CD4-positive, alpha-beta T cell (primary cell): Measurements from ENCODE around the gene COL23A1. TPM values are rescaled to one million over a fixed set of nuclear protein-coding genes. Genes with fewer than 3 reads are reported as not detected.

ENCODE experiments used
- ATAC-seq: fragments of 200-7000 bp; cut with Tn5 transposase; one replicate; pipeline ENCODE4 v1.10.0; 2022; ENCODE audit warnings: mild to moderate bottlenecking; ENCODE audit not compliant: poor library complexity
- CTCF ChIA-PET: fragments of 350-600 bp; sonication (Branson Sonifier 250); formaldehyde crosslinking; loops from one replicate; lab custom pipeline; 2021; ENCODE audit warnings: antibody characterized with exemption, inconsistent platforms; lab: Charles Lee
- POLR2A ChIA-PET: fragments of 350-600 bp; sonication (Branson Sonifier 250); formaldehyde crosslinking; loops from one replicate; lab custom pipeline; 2021; ENCODE audit warnings: antibody characterized with exemption, inconsistent platforms; lab: Charles Lee
- DNase-seq, 14 experiments: peaks; one replicate each; pipeline ENCODE4 v3.0.0-alpha.2; 2013 to 2020; ENCODE audit warnings: mixed read lengths in 2 of 14
- H3K27ac ChIP-seq, 2 donors: one replicate each; pipeline versions ENCODE4 v1.5.1 to v1.7.0; 2013; ENCODE audit warnings: low read length in 2 of 2, low read depth in 1 of 2, mild to moderate bottlenecking in 1 of 2
- H3K27me3 ChIP-seq, 2 experiments: 1 replicate in 1 of 2; 2 replicates in 1 of 2; pipeline versions ENCODE4 v1.6.1 to v1.7.0; 2013; ENCODE audit warnings: low read length in 2 of 2, control low read depth in 1 of 2, mild to moderate bottlenecking in 1 of 2, moderate library complexity in 1 of 2; ENCODE audit not compliant: insufficient read depth in 2 of 2, control insufficient read depth in 1 of 2
- H3K36me3 ChIP-seq: one replicate; pipeline ENCODE4 v1.6.1; 2013; ENCODE audit warnings: low read length, control low read depth; ENCODE audit not compliant: insufficient read depth
- H3K4me1 ChIP-seq: one replicate; pipeline ENCODE4 v1.6.1; 2013; ENCODE audit warnings: low read length, control low read depth; ENCODE audit not compliant: insufficient read depth
- H3K4me3 ChIP-seq: one replicate; pipeline ENCODE4 v1.5.1; 2013; ENCODE audit warnings: mild to moderate bottlenecking, low read length, moderate library complexity
- H3K9me3 ChIP-seq, 2 experiments: 1 replicate in 1 of 2; 2 replicates in 1 of 2; pipeline versions ENCODE4 v1.6.1 to v1.7.0; 2013; ENCODE audit warnings: low read length in 2 of 2, mild to moderate bottlenecking in 2 of 2, control low read depth in 1 of 2, moderate library complexity in 1 of 2; ENCODE audit not compliant: control insufficient read depth in 1 of 2, insufficient read depth in 1 of 2
- H3K27ac Mint-ChIP-seq: one replicate; pipeline ENCODE4 v1.8.0; 2020; ENCODE audit warnings: mixed read lengths
- H3K27me3 Mint-ChIP-seq: one replicate; pipeline ENCODE4 v1.8.0; 2021; ENCODE audit warnings: mixed read lengths
- H3K36me3 Mint-ChIP-seq: one replicate; pipeline ENCODE4 v1.8.0; 2021; ENCODE audit warnings: low read depth, mixed read lengths
- H3K4me1 Mint-ChIP-seq: one replicate; pipeline ENCODE4 v1.8.0; 2021; ENCODE audit warnings: low read depth, mixed read lengths
- H3K4me3 Mint-ChIP-seq: one replicate; pipeline ENCODE4 v1.8.0; 2020; ENCODE audit warnings: mild to moderate bottlenecking, mixed read lengths
- H3K9me3 Mint-ChIP-seq: one replicate; pipeline ENCODE4 v1.8.0; 2020; ENCODE audit warnings: mixed read lengths
- CTCF ChIP-seq: fragments of 200-600 bp; IDR thresholded peaks from one replicate; pipeline ENCODE4 v1.8.0; 2022; ENCODE audit warnings: antibody characterized with exemption, mild to moderate bottlenecking
- intact Hi-C, 2 experiments: fragments of 100-400 bp; cut with DNase I in 1 of 2; cut with micrococcal nuclease in 1 of 2; formaldehyde crosslinking; loops; one replicate each; pipeline versions ENCODE4 v1.15.1 to v1.9.0; 2023 to 2025; cut with DNase I, micrococcal nuclease
- total RNA-seq, 174 experiments: library from RNA in 2 of 174; stranded (reverse) in 2 of 174; gene quantifications; one replicate each; pipeline ENCODE4 v1.2.3 and lab custom pipeline; 2021 to 2026

COL23A1 gene
- total RNA-seq, 2 experiments from 2014 or later: not detected

- Histone ChIP-seq H3K27ac (no peak overlapping the region), H3K4me1 (no peaks in the 10 kb centered on the region), H3K27me3 (peaks cover 2 to 3% of the 10 kb centered on the region in 2 experiments), H3K36me3 (no peaks in the 10 kb centered on the region), H3K9me3 (no peaks in the 10 kb centered on the region), H3K4me3 (no peak overlapping the region)
- ATAC-seq (no peak), DNase-seq (no peak)
- Mint-ChIP-seq H3K36me3 (no peaks in the 10 kb centered on the region), H3K4me1 (no peaks in the 10 kb centered on the region), H3K27ac (no peak overlapping the region), H3K27me3 (no peaks in the 10 kb centered on the region), H3K9me3 (no peaks in the 10 kb centered on the region), H3K4me3 (no peak overlapping the region)
- TF ChIP-seq CTCF: no peak
- CTCF ChIA-PET: no interaction called here
- intact Hi-C loops: no loop called here
- POLR2A ChIA-PET: no interaction called here
These were observed 208.1 kb downstream of the COL23A1 start for GRCh38 chr5:178381921-178382695.

- H3K4me1 Mint-ChIP-seq: no peaks in the 10 kb centered on the region
- CTCF ChIA-PET: no interaction called here
- H3K36me3 Mint-ChIP-seq: no peaks in the 10 kb centered on the region
- Histone ChIP-seq H3K4me1 (no peaks in the 10 kb centered on the region), H3K9me3 (no peaks in the 10 kb centered on the region), H3K27me3 (peaks cover 0 to 2% of the 10 kb centered on the region in 2 experiments), H3K27ac (no peak overlapping the region), H3K4me3 (no peak overlapping the region), H3K36me3 (no peaks in the 10 kb centered on the region)
- H3K4me3 Mint-ChIP-seq: no peak overlapping the region
- H3K27me3 Mint-ChIP-seq: no peaks in the 10 kb centered on the region
- DNase-seq: no peak
- TF ChIP-seq CTCF: no peak
- H3K9me3 Mint-ChIP-seq: no peaks in the 10 kb centered on the region
- POLR2A ChIA-PET: no interaction called here
- no peak for ATAC-seq
- intact Hi-C loops: no loop called here
- H3K27ac Mint-ChIP-seq: no peak overlapping the region
These were observed 209.0 kb downstream of the COL23A1 start for GRCh38 chr5:178381206-178381605.

GRCh38 chr5:178380541-178381074 is 209.6 kb downstream of the COL23A1 start:
- intact Hi-C loops: no loop called here
- Mint-ChIP-seq H3K36me3 (no peaks in the 10 kb centered on the region), H3K9me3 (no peaks in the 10 kb centered on the region), H3K27me3 (no peaks in the 10 kb centered on the region), H3K27ac (no peak overlapping the region), H3K4me3 (no peak overlapping the region), H3K4me1 (no peaks in the 10 kb centered on the region)
- DNase-seq: no peak
- no peaks in the 10 kb centered on the region for H3K36me3 ChIP-seq
- H3K4me1 ChIP-seq: no peaks in the 10 kb centered on the region
- ChIA-PET POLR2A (no interaction called here), CTCF (no interaction called here)
- H3K27ac ChIP-seq: no peak overlapping the region
- TF ChIP-seq CTCF: no peak
- no peaks in the 10 kb centered on the region for H3K9me3 ChIP-seq
- peaks cover 0 to 2% of the 10 kb centered on the region in 2 experiments for H3K27me3 ChIP-seq
- no peak overlapping the region for H3K4me3 ChIP-seq
- ATAC-seq: no peak
